ENCODE results near the gene C1orf21.
A peak's percentile ranks its signal among the peaks of the same experiment; 100 is the strongest.
"Not testable (repeated sequence)": the region's sequence is repeated elsewhere in the genome, so short reads cannot be mapped to it uniquely, and the experiment has no call there.

Gene C1orf21

DNA sequence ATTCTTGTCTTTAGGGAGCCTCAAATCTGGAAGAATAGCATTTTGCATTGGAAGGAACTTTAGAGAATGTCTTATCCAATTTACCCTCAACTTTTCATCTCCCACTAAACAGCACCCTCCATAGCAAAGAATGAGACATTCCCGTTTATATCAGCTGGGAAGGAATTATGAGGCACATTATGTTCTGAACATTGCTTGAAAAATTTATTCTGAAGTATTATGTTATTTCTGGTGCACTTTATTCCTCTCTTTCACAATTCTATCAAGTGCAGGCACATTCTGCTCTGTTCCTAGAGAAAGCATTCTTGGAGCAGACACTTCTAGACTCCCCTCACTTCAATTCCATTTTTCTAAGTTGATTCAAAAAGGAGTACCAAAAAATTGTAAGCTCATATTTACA is 220.0 kb downstream of the C1orf21 start:
- DNase-seq (ENCODE audit: low read depth): no peak

- DNase-seq (ENCODE audit: low read depth): no peak
Observed at GRCh38 chr1:184608581-184608980, 221.8 kb downstream of the C1orf21 start.

- no peak for DNase-seq (ENCODE audit: low read depth)
Observed at GRCh38 chr1:184608990-184609389, 222.2 kb downstream of the C1orf21 start.

- no peak for DNase-seq (ENCODE audit: low read depth)
Observed at GRCh38 chr1:184610876-184611595, 224.2 kb downstream of the C1orf21 start.

GRCh38 chr1:184612229-184612628 is 225.4 kb downstream of the C1orf21 start:
- DNase-seq (ENCODE audit: low read depth): not testable (repeated sequence)

- no peak for DNase-seq (ENCODE audit: low read depth)
Observed at GRCh38 chr1:184614667-184615066, 227.8 kb downstream of the C1orf21 start.

DNA sequence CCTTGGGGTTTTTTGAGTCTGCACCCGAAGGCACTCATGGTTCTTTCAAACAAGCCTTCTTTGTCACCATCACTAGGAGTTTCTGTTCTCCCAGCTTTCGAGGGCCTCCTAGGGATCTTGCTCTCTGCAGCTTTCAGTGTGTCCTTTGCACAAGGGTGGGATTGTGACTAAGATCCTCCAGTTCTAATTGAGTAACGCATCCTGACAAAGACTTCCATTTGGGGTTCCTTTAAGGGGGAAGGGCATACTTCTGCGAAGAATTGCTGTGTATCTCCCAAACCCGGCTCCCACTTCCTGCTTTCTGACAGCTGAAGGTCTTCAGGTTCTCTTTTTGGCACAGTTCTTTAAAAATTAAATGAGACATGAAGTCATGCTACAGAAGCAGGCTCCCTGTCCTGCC is 228.5 kb downstream of the C1orf21 start:
- no peak for DNase-seq (ENCODE audit: low read depth)

DNA sequence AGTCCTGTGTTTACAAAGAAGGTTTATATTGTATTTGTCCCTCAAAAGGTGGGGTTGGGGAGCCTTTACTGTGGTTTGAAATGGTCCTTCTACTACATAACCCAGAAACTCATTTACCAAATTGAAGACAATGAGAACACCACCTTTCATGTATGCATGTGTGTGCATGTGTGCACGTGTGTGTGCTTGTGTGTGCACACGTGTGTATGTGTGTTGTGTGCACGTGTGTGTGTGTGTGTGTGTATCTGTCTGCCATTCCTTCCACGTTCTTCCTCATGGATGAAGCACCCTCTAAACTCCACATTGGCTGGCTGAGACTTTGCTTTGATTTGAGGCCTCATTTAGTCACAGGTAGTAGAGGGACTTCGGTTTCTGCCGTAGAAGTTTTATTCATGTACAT is 229.7 kb downstream of the C1orf21 start:
- no peak for DNase-seq (ENCODE audit: low read depth)

DNA sequence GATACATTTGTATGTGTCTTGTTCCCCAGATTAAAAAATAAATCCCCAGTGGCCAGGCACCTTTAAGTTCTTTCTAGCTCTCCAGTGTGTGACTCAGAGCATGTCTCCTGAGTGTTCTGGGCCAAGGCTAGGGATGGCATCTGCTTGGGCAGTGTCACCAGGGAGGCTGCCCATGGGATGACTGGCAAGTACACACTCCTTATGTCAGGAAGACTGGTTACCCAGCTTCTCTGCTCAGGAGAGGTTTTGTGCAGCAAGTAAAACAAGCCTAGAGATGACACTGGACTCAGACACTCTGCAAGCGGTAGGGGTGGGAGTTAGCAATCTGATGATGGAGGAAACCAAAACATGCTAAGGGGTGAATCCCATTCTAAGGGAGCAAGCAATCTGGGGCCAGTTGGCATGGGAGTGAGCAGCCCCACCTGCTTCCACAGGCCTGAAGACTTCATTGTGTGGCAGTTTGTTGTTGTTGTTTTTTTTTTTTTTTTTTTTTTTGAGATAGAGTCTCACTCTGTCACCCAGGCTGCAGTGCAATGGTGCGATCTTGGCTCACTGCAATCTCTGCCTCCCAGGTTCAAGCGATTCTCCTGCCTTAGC is 230.7 kb downstream of the C1orf21 start:
- DNase-seq (ENCODE audit: low read depth): no peak

DNA sequence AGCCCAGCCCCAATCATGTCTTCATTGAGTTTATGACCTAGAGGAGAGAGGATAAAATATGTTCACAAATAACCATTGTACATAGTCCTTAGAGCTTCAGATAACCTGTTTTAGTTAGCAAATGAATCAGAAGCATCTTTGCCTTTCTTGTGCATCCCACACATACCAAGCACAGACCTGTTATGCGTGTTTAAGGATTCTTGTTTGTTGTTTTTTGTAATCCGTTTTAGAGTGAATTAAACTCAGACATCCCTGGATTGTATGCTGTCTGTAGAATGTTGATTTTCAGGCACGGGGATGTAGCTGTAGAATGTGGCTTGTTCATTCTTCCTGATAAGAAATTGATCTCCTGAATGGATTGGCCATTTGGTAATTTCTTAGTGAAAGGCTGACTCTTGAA is 232.0 kb downstream of the C1orf21 start:
- no peak for DNase-seq (ENCODE audit: low read depth)

GRCh38 chr1:184620469-184620868 is 233.6 kb downstream of the C1orf21 start:
- DNase-seq (ENCODE audit: low read depth): no peak

- peak; percentile 86 for DNase-seq (ENCODE audit: low read depth)
Observed at GRCh38 chr1:184621260-184621659, 234.4 kb downstream of the C1orf21 start.

DNA sequence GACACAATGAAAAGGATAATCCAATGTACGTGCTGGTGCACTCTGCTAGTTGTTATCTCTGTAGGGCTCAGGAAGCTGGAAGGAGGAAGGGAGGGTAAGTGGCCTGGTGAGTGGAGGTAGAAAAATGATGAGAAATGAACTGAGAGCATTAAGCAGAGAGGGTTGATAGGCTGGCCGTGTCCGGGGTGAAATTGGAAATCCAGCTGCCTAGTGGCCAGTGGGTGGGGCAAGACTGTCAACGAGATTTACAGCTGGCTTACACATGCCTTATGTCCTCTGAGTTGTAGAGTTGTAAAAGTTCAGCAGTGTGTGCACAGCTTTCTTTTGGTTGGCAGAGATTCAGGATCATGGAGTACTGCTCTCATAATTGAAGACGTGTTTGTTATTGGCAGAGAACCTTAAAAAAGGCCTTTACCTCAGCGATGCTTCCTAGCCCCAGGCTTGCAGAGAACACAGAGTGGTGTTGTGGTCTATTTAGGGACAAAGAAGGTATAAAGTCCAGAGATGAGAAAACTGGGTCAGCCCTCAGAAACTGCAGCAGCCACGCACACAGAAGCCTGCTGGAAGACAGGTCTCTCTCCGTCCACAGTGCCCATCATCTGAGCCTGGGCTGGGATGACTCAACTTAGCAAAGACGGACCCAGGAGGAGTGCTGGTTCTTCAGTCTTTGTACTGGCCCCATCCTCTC is 235.5 kb downstream of the C1orf21 start:
- peak; percentile 99 for DNase-seq (ENCODE audit: low read depth)

GRCh38 chr1:184623404-184623803 is 236.6 kb downstream of the C1orf21 start:
- DNase-seq (ENCODE audit: low read depth): no peak

DNA sequence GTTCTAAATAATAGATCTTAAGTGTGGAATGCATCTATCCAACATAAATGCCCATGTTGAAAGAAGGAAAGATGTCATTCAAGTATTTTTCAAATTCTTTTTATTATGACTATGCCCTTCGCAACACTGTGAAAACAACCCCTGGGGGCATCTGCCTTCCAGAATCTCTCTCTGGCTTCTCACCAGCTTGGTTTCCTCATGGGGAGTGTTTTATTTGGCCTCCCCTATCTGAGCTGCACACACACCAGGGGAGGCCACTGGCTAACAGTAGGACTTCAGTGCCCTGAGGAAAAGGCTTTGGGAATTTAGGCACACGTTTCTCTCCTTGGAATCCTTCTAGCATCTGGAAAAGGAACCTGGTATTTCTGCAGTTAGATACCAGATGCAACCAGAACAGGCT is 237.2 kb downstream of the C1orf21 start:
- DNase-seq (ENCODE audit: low read depth): peak; percentile 67

- no peak for DNase-seq (ENCODE audit: low read depth)
Observed at GRCh38 chr1:184624626-184625025, 237.8 kb downstream of the C1orf21 start.

DNA sequence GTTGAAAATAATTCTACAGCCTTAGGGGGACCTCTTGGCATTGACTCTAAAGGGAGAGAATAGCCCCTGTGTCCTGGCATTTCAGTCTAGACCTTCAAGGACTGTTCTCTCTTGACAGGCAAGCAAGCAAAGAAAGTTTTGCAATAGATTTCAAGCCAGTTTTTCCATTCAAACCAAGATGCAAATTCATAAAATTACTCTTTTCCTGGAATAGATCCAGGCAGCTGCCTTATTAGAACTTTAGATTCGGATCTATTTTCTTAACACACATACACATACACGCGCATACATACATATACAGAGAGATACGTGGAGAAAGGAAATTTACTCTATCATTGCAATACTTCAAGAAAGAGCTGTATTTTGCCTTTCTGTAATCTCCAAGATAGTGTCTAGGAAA is 238.4 kb downstream of the C1orf21 start:
- DNase-seq (ENCODE audit: low read depth): no peak

DNA sequence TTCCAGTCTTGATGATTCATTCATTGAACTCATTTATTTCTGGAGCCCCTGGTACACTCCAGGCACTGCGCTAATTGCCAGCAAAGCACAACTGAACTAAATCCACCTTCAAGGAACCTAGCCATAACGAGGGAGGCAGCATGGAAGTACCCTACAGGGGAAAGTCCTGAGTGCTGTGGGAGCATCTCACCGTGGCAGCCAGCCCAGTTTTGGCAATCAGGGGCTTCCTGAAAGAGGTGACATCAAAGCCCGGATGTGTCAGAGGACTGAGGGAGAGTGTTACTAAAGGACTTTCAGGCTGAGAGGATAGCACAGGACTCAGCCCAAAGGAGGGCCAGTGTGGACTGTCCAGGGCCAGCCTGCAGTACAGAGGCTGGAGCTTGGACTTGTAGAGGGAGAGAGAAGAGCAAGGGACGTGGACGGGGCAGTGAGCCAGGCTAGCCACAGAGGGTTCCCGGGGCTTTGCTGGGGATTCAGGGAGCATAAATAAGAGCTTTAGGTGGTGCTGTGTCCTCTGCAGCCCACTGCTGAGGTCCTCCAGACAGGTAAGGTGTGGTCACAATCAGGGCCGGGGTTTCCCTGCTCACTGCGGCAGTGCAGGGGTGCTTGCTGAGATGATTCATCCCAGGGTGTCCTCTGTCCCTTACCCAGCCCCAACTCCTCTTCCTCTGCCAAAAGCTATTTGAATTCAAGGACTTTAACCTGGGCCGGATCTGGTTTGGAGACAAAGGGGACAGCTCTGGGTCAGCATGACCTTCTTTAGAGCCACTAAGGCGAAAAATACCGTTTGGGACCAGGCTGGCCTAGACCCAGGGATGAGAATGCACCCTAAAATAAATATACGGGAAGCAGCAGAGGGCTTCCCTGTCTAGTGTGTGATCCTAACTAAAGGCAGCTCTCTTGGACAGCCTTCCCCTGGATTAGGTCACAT is 239.5 kb downstream of the C1orf21 start:
- no peak for DNase-seq (ENCODE audit: low read depth)

DNA sequence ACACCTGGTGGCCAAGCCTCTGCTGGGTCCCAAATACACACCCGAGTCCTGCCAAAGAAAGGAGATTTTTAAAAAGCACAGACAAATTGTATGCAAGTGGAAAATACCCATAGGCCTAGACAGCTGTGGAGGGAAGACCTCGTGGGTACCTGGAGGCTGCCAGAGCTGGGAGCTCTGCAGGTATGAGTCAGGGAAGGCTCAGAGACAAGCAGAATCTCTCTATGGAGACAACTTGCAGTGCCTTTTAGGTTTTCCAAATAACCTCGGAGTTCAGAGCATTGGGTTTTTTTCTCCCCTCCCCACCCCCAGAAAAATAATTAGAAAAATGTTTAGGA is 240.1 kb downstream of the C1orf21 start:
- no peak for DNase-seq (ENCODE audit: low read depth)

GRCh38 chr1:184629266-184629665 is 242.4 kb downstream of the C1orf21 start:
- no peak for DNase-seq (ENCODE audit: low read depth)

- DNase-seq (ENCODE audit: low read depth): no peak
Observed at GRCh38 chr1:184630679-184631060, 243.8 kb downstream of the C1orf21 start.

DNA sequence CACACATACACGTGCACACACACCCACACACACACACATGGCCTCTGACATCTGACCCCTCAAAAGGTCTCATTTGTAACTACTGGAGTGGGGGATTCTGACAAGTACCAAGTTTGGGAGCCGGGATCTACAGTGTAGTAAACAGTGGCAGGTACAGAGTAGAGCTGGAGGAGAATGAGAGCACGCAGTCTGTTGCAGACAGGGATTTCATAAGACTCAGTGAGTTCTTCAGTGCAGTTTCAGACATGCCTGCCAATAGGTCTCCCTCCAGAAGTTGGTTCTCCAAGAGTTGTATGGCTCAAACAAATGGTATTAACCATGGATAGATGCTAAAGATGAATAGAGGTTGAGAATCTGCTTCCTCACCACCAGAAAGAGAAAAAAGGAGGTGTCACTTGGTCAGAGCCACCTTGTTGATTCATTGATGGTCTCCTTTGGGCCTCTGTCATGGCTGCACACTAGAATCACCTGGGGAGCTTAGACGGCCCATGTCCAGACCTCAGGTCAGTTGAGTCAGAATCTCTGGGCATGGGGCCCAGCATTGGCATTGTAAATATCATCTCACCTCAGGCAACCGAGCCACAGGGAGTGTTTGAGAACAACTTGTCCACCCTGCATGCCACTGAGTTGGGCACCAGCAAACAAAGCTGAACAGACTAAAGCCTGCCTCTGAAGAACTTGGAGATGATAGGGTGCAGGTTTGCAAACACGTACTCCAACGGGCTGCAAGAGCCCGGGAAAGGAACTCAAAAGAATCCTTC is 245.8 kb downstream of the C1orf21 start:
- no peak for DNase-seq (ENCODE audit: low read depth)
